HepG2 (cell line): ENCODE data around the gene GPC3. TPM values are rescaled to one million over a fixed set of nuclear protein-coding genes. Genes with fewer than 3 reads are reported as not detected.

ENCODE experiments used
- ATAC-seq: fragments of 200-7000 bp; cut with Tn5 transposase; 3 replicates; pipeline ENCODE4 v1.9.1; 2020; ENCODE audit warnings: mild to moderate bottlenecking, moderate library complexity
- BruUV-seq: library from RNA; stranded (reverse); fragments of 400-500 nt; replicated peaks from 2 replicates; lab custom pipeline; 2021; lab: Mats Ljungman, UMichigan
- CTCF ChIA-PET: fragments of 300-600 bp; formaldehyde crosslinking; extraction: SDS; loops from one replicate; lab custom pipeline; 2021; ENCODE audit warnings: low total read pairs, inconsistent platforms, low intra/inter-chr PET ratio; lab: Yijun Ruan, JAX
- POLR2A ChIA-PET: fragments of 350-600 bp; sonication (Branson Sonifier 250); formaldehyde crosslinking; loops from one replicate; lab custom pipeline; 2020; ENCODE audit warnings: antibody characterized with exemption, inconsistent platforms; lab: Yijun Ruan, JAX
- DNase-seq: peaks from one replicate; pipeline ENCODE4 v3.0.0-alpha.2; 2015; ENCODE audit warnings: low spot score
- FAIRE-seq: peaks from 3 replicates; lab custom pipeline; 2011; peaks lifted over from hg19 to GRCh38; lab: Jason Lieb, UNC
- H2AFZ ChIP-seq: one replicate; pipeline ENCODE4 v1.6.1; 2011; ENCODE audit warnings: low read length, inconsistent platforms
- H3K27ac ChIP-seq: fragments of 300-600 bp; 3 replicates; pipeline ENCODE4 v1.8.0; 2011; ENCODE audit warnings: mixed run types, mild to moderate bottlenecking, mixed read lengths, low read length, inconsistent platforms; ENCODE audit not compliant: insufficient read depth; ENCODE audit errors: extremely low read length
- H3K27me3 ChIP-seq, 2 experiments: fragments of 200-600 bp in 1 of 2; 2 replicates in 1 of 2; 3 replicates in 1 of 2; pipeline versions ENCODE4 v1.6.0 to v1.8.0; 2011; ENCODE audit warnings: low read length in 2 of 2, mild to moderate bottlenecking in 2 of 2, moderate library complexity in 2 of 2, inconsistent platforms in 1 of 2; ENCODE audit not compliant: insufficient read depth in 2 of 2, control insufficient read depth in 1 of 2
- H3K36me3 ChIP-seq, 2 experiments: fragments of 200-600 bp in 1 of 2; replicated peaks in 1 of 2; 2 replicates in 1 of 2; 3 replicates in 1 of 2; pipeline versions ENCODE4 v1.5.1 to v1.8.0; 2011; ENCODE audit warnings: low read length in 2 of 2, inconsistent platforms in 1 of 2; ENCODE audit not compliant: insufficient read depth in 2 of 2, control insufficient read depth in 1 of 2
- H3K4me1 ChIP-seq: 2 replicates; pipeline ENCODE4 v1.5.1; 2012; ENCODE audit warnings: low read length, inconsistent platforms; ENCODE audit not compliant: insufficient read depth
- H3K4me2 ChIP-seq: 2 replicates; pipeline ENCODE4 v1.6.0; 2011; ENCODE audit warnings: low read depth, low read length, inconsistent platforms
- H3K4me3 ChIP-seq, 3 experiments: fragments of 200-600 bp in 1 of 3; sonication (generic), shearing (Covaris generic) in 1 of 3; replicated peaks in 1 of 3; 2 replicates each; pipeline ENCODE4 v1.5.1; 2011 to 2016; ENCODE audit warnings: low read length in 3 of 3, inconsistent platforms in 2 of 3, low read depth in 2 of 3, mild to moderate bottlenecking in 2 of 3, control low read depth in 1 of 3, mixed read lengths in 1 of 3; ENCODE audit not compliant: insufficient read depth in 1 of 3
- H3K79me2 ChIP-seq: one replicate; pipeline ENCODE4 v1.6.1; 2011; ENCODE audit warnings: low read length, inconsistent platforms; ENCODE audit not compliant: insufficient read depth
- H3K9ac ChIP-seq: 2 replicates; pipeline ENCODE4 v1.6.0; 2011; ENCODE audit warnings: mild to moderate bottlenecking, low read depth, low read length, inconsistent platforms; ENCODE audit not compliant: insufficient read depth
- H3K9me3 ChIP-seq: 2 replicates; pipeline ENCODE4 v1.5.1; 2012; ENCODE audit warnings: mild to moderate bottlenecking, low read length
- H4K20me1 ChIP-seq: 2 replicates; pipeline ENCODE4 v1.6.0; 2011; ENCODE audit warnings: inconsistent platforms, mild to moderate bottlenecking, low read length, moderate library complexity; ENCODE audit not compliant: insufficient read depth
- ARID5B ChIP-seq: IDR thresholded peaks from 2 replicates; pipeline ENCODE4 v1.4.0; 2020; ENCODE audit warnings: mild to moderate bottlenecking, missing genetic modification reagents
- CBFB ChIP-seq: sonication (generic); formaldehyde crosslinking; IDR thresholded peaks from 2 replicates; pipeline ENCODE4 v1.4.0; 2020; ENCODE audit warnings: missing genetic modification reagents
- CCDC6 ChIP-seq: sonication (generic); formaldehyde crosslinking; IDR thresholded peaks from 2 replicates; pipeline ENCODE4 v1.8.1; 2022; ENCODE audit warnings: mild to moderate bottlenecking, missing genetic modification reagents, moderate library complexity
- FOXA3 ChIP-seq: IDR thresholded peaks from 2 replicates; pipeline ENCODE4 v1.6.1; 2016; ENCODE audit warnings: missing genetic modification reagents, missing compliant biosample characterization
- FOXK1 ChIP-seq: sonication (generic); formaldehyde crosslinking; IDR thresholded peaks from 2 replicates; pipeline ENCODE4 v1.4.0; 2020; ENCODE audit warnings: low read depth, missing genetic modification reagents, borderline replicate concordance
- FOXM1 ChIP-seq: sonication (generic); formaldehyde crosslinking; IDR thresholded peaks from 2 replicates; pipeline ENCODE4 v1.5.0; 2020; ENCODE audit warnings: missing genetic modification reagents
- ZHX2 ChIP-seq, 2 experiments: sonication (generic) in 1 of 2; formaldehyde crosslinking in 1 of 2; IDR thresholded peaks; 2 replicates each; pipeline versions ENCODE4 v1.6.1 to v1.9.0; 2014 to 2022; ENCODE audit warnings: antibody characterized with exemption in 1 of 2, borderline replicate concordance in 1 of 2, inconsistent platforms in 1 of 2, low read depth in 1 of 2, missing genetic modification reagents in 1 of 2
- ZNF251 ChIP-seq: sonication (generic); formaldehyde crosslinking; IDR thresholded peaks from 2 replicates; pipeline ENCODE4 v1.9.0; 2021; ENCODE audit warnings: mild to moderate bottlenecking, missing genetic modification reagents
- ZNF512B ChIP-seq: sonication (generic); formaldehyde crosslinking; IDR thresholded peaks from 2 replicates; pipeline ENCODE4 v1.5.1; 2020; ENCODE audit warnings: missing genetic modification reagents, mild to moderate bottlenecking, borderline replicate concordance
- ZNF883 ChIP-seq: sonication (generic); formaldehyde crosslinking; IDR thresholded peaks from 2 replicates; pipeline ENCODE4 v1.5.1; 2020; ENCODE audit warnings: mild to moderate bottlenecking, missing genetic modification reagents; ENCODE audit errors: not compliant biosample characterization
- WGBS: methylation state at CpG from one replicate; pipeline ENCODE4 v1.1.6; 2017; ENCODE audit warnings: low lambda C conversion rate; 5-methylcytosine and 5-hydroxymethylcytosine counted together
- in situ Hi-C: cut with HindIII; loops from 2 replicates; pipeline ENCODE4 v1.10.0; 2017; ENCODE audit warnings: low pct_unique_long_range_greater_than_20kb; ENCODE audit not compliant: extremely low pct_ligation_motif_present
- intact Hi-C: fragments of 100-400 bp; cut with micrococcal nuclease; formaldehyde crosslinking; loops from one replicate; pipeline ENCODE4 v1.10.0; 2022; ENCODE audit not compliant: unreplicated experiment
- polyA plus RNA-seq, 8 experiments: library from polyadenylated mRNA; depleted of rRNA in 3 of 8; stranded (reverse) in 7 of 8; unstranded in 1 of 8; fragments of >200 nt; fragmentation: Illumina TruSeq in 4 of 8; extraction: Trizol in 4 of 8; gene quantifications; 2 replicates each; pipeline versions ENCODE4 v1.2.1 to v1.2.3, GENCODE V29; 2011 to 2016; ENCODE audit warnings: low read depth in 4 of 8, missing spikeins in 1 of 8, mixed read lengths in 1 of 8; ENCODE audit not compliant: insufficient read depth in 1 of 8
- total RNA-seq, 5 experiments: library from RNA; depleted of rRNA; stranded (reverse); fragments of >200 nt; fragmentation: Illumina TruSeq; extraction: Trizol; gene quantifications; 2 replicates each; pipeline ENCODE4 v1.2.3, GENCODE V29; 2016; ENCODE audit warnings: low read depth in 1 of 5

The GPC3 gene
- total and polyA plus RNA-seq, 2 of the 13 experiments (the other 11 are each of a cell fraction or from before 2014, with no cell fraction given), result 1,799 to 3,263 TPM

- ChIA-PET CTCF (no interaction called here), POLR2A (no interaction called here)
- Histone ChIP-seq H3K4me3 (no peak overlapping the region), H3K79me2 (peaks cover 8% of the 10 kb centered on the region), H3K4me1 (peaks cover 26% of the 10 kb centered on the region), H4K20me1 (peaks cover 36% of the 10 kb centered on the region), H3K9me3 (no peaks in the 10 kb centered on the region), H3K9ac (no peak overlapping the region), H3K36me3 (peaks cover 2 to 33% of the 10 kb centered on the region in 2 experiments), H2AFZ (no peak overlapping the region), H3K27ac (no peak overlapping the region), H3K27me3 (no peaks in the 10 kb centered on the region), H3K4me2 (no peak overlapping the region)
- no TSS peak for BruUV-seq
- intact Hi-C loops (no loop called here), in situ Hi-C loops (no loop called here)
- no peak for ATAC-seq
- FAIRE-seq, result no peak
- no peak for DNase-seq
- 97% methylated on average over 7 of the region's 7 CpGs for WGBS
- no peak for TF ChIP-seq ZNF512B (CRISPR knock-in tag)
- no peak for TF ChIP-seq ZHX2 (IDR thresholded peaks at IDR 0.05; ENCODE audit: low read depth)
- no peak for TF ChIP-seq ZHX2 (CRISPR knock-in tag; IDR thresholded peaks at IDR 0.05; ENCODE audit: borderline replicate concordance)
- TF ChIP-seq FOXA3 (CRISPR knock-in tag), result no peak
- TF ChIP-seq ARID5B (CRISPR knock-in tag), result no peak
- TF ChIP-seq CBFB (CRISPR knock-in tag), result no peak
- TF ChIP-seq ZNF883 (CRISPR knock-in tag), result no peak
- no peak for TF ChIP-seq FOXM1 (CRISPR knock-in tag)
- TF ChIP-seq CCDC6 (CRISPR knock-in tag), result no peak
- TF ChIP-seq ZNF251 (CRISPR knock-in tag), result no peak
- TF ChIP-seq FOXK1 (CRISPR knock-in tag), result no peak
Measured at GRCh38 chrX:133640161-133641015, 345.0 kb downstream of the GPC3 start.
